Endothelial cell of umbilical vein (primary cell): Measurements from ENCODE around the gene GGTLC1. TPM values are rescaled to one million over a fixed set of nuclear protein-coding genes. Genes with fewer than 3 reads are reported as not detected.

ENCODE experiments used
- BruUV-seq: library from RNA; stranded (reverse); fragments of 400-500 nt; replicated peaks from 2 replicates; lab custom pipeline; 2021; lab: Mats Ljungman, UMichigan
- CTCF ChIA-PET: fragments of 300-600, 350-600 bp; sonication (Branson Sonifier 250); formaldehyde crosslinking; loops from one replicate; lab custom pipeline; 2021; ENCODE audit warnings: antibody characterized with exemption, inconsistent platforms; lab: Charles Lee
- POLR2A ChIA-PET: fragments of 300-600, 350-600 bp; sonication (Branson Sonifier 250); formaldehyde crosslinking; loops from one replicate; lab custom pipeline; 2021; ENCODE audit warnings: antibody characterized with exemption, inconsistent platforms; lab: Charles Lee
- DNase-seq: peaks from one replicate; pipeline ENCODE4 v3.0.0-alpha.2; 2011; ENCODE audit warnings: low read depth, low spot score
- FAIRE-seq: peaks from 2 replicates; lab custom pipeline; 2011; peaks lifted over from hg19 to GRCh38; lab: Jason Lieb, UNC
- H2AFZ ChIP-seq: 2 replicates; pipeline ENCODE4 v1.6.0; 2012; ENCODE audit warnings: low read depth, low read length, control low read depth, inconsistent platforms
- H3K27ac ChIP-seq: 2 replicates; pipeline ENCODE4 v1.5.1; 2011; ENCODE audit warnings: low read depth, mild to moderate bottlenecking, control low read depth, low read length, moderate library complexity; ENCODE audit not compliant: insufficient read depth
- H3K27me3 ChIP-seq, 2 experiments: 2 replicates each; pipeline versions ENCODE4 v1.6.0 to v1.6.1; 2011; ENCODE audit warnings: low read length in 2 of 2, mixed read lengths in 1 of 2; ENCODE audit not compliant: control insufficient read depth in 2 of 2, insufficient read depth in 2 of 2
- H3K36me3 ChIP-seq, 2 experiments: 2 replicates in 1 of 2; 3 replicates in 1 of 2; pipeline ENCODE4 v1.5.1; 2011; ENCODE audit warnings: low read length in 2 of 2, mild to moderate bottlenecking in 1 of 2, moderate library complexity in 1 of 2; ENCODE audit not compliant: control insufficient read depth in 2 of 2, insufficient read depth in 2 of 2; ENCODE audit errors: extremely low read depth in 1 of 2
- H3K4me1 ChIP-seq: 3 replicates; pipeline ENCODE4 v1.5.1; 2011; ENCODE audit warnings: mild to moderate bottlenecking, low read length; ENCODE audit not compliant: control insufficient read depth, insufficient read depth; ENCODE audit errors: extremely low read depth
- H3K4me2 ChIP-seq: 2 replicates; pipeline ENCODE4 v1.6.1; 2011; ENCODE audit warnings: low read length, control low read depth, mixed read lengths; ENCODE audit not compliant: insufficient read depth
- H3K4me3 ChIP-seq, 3 experiments: fragments of 200-600 bp in 1 of 3; sonication (generic), shearing (Covaris generic) in 1 of 3; replicated peaks in 1 of 3; 2 replicates each; pipeline ENCODE4 v1.5.1; 2011 to 2016; ENCODE audit warnings: control low read depth in 3 of 3, low read length in 3 of 3, mild to moderate bottlenecking in 2 of 3, inconsistent platforms in 1 of 3, low read depth in 1 of 3, moderate library complexity in 1 of 3; ENCODE audit not compliant: insufficient read depth in 1 of 3
- H3K79me2 ChIP-seq: 2 replicates; pipeline ENCODE4 v1.6.0; 2012; ENCODE audit warnings: low read length, inconsistent platforms; ENCODE audit not compliant: control insufficient read depth, insufficient read depth
- H3K9ac ChIP-seq: replicated peaks from 2 replicates; pipeline ENCODE3; 2011; ENCODE audit warnings: low read length, control low read depth; ENCODE audit not compliant: insufficient read depth; ENCODE audit errors: extremely low read depth
- H3K9me1 ChIP-seq: replicated peaks from 3 replicates; pipeline ENCODE4 v1.6.0; 2011; ENCODE audit warnings: mild to moderate bottlenecking, low read length; ENCODE audit not compliant: control insufficient read depth, insufficient read depth; ENCODE audit errors: extremely low read depth
- H3K9me3 ChIP-seq: replicated peaks from 2 replicates; pipeline ENCODE4 v1.5.1; 2012; ENCODE audit warnings: low read length, inconsistent platforms; ENCODE audit not compliant: control insufficient read depth, insufficient read depth
- H4K20me1 ChIP-seq: replicated peaks from 2 replicates; pipeline ENCODE3; 2011; ENCODE audit warnings: mild to moderate bottlenecking, low read length; ENCODE audit not compliant: control insufficient read depth, insufficient read depth; ENCODE audit errors: extremely low read depth
- CTCF ChIP-seq, 2 donors: IDR thresholded peaks; 1 replicate in 1 of 2; 2 replicates in 1 of 2; pipeline ENCODE4 v1.5.1; 2011; ENCODE audit warnings: low read length in 2 of 2, mild to moderate bottlenecking in 2 of 2, moderate library complexity in 2 of 2, control low read depth in 1 of 2, inconsistent platforms in 1 of 2, low read depth in 1 of 2; ENCODE audit not compliant: insufficient read depth in 1 of 2; ENCODE audit errors: extremely low read depth in 1 of 2
- EZH2 ChIP-seq: IDR thresholded peaks from 2 replicates; pipeline ENCODE4 v1.6.1; 2012; ENCODE audit warnings: borderline replicate concordance, low read depth, mild to moderate bottlenecking, moderate library complexity, low read length, inconsistent platforms; ENCODE audit not compliant: severe bottlenecking
- FOS ChIP-seq: IDR thresholded peaks from 2 replicates; pipeline ENCODE4 v1.6.1; 2011; ENCODE audit warnings: mild to moderate bottlenecking, low read length, moderate library complexity, borderline replicate concordance; ENCODE audit not compliant: insufficient read depth
- GATA2 ChIP-seq: IDR thresholded peaks from 2 replicates; pipeline ENCODE4 v1.7.0; 2011; ENCODE audit warnings: low read depth, mild to moderate bottlenecking, moderate library complexity, mixed read lengths, low read length; ENCODE audit not compliant: insufficient read length, insufficient read depth
- JUN ChIP-seq: IDR thresholded peaks from 2 replicates; pipeline ENCODE4 v1.6.1; 2011; ENCODE audit warnings: borderline replicate concordance, low read depth; ENCODE audit not compliant: insufficient read length, insufficient read depth
- MAX ChIP-seq: IDR thresholded peaks from 2 replicates; pipeline ENCODE4 v1.6.1; 2011; ENCODE audit not compliant: insufficient read depth, insufficient read length
- MYC ChIP-seq: IDR thresholded peaks from one replicate; pipeline ENCODE4 v1.6.1; 2011; ENCODE audit warnings: mild to moderate bottlenecking, low read depth, low read length
- POLR2A ChIP-seq: IDR thresholded peaks from 2 replicates; pipeline ENCODE4 v1.6.1; 2012; ENCODE audit warnings: low read depth, mild to moderate bottlenecking, control low read depth, low read length
- POLR2AphosphoS5 ChIP-seq: IDR thresholded peaks from 2 replicates; pipeline ENCODE4 v1.6.1; 2012; ENCODE audit warnings: low read depth, mild to moderate bottlenecking, control low read depth, low read length, moderate library complexity; ENCODE audit not compliant: insufficient read depth
- dilution Hi-C: fragments of 300-500 bp; cut with MboI; formaldehyde crosslinking; loops from one replicate; pipeline ENCODE4 v1.15.0; 2019; ENCODE audit warnings: low sequenced_read_pairs; ENCODE audit not compliant: extremely low pct_ligation_motif_present
- intact Hi-C: fragments of 100-400 bp; cut with micrococcal nuclease; formaldehyde crosslinking; loops from one replicate; pipeline ENCODE4 v1.10.0; 2022
- polyA plus RNA-seq, 4 experiments: library from polyadenylated mRNA; depleted of rRNA in 3 of 4; stranded (reverse) in 3 of 4; unstranded in 1 of 4; fragments of >200 nt; gene quantifications; 2 replicates each; pipeline versions ENCODE4 v1.2.1 to v1.2.3, GENCODE V29; 2011 to 2012; ENCODE audit warnings: missing spikeins in 1 of 4
- total RNA-seq: library from RNA; stranded (reverse); gene quantifications from 2 replicates; pipeline ENCODE4 v1.2.3, GENCODE V29; 2021

The GGTLC1 gene
- total and polyA plus RNA-seq, 2 donors (not counting 3 experiments of a cell fraction or from before 2014, with no cell fraction given): not detected

GRCh38 chr20:23959054-23959453 is 29.5 kb downstream of the GGTLC1 start:
- POLR2A ChIA-PET: no interaction called here
- H3K4me2 ChIP-seq: no peak overlapping the region
- H3K27me3 ChIP-seq: no peaks in the 10 kb centered on the region
- DNase-seq: no peak
- H3K9ac ChIP-seq: no peak overlapping the region
- H3K79me2 ChIP-seq: no peaks in the 10 kb centered on the region
- no TSS peak for BruUV-seq
- no peaks in the 10 kb centered on the region for H3K9me1 ChIP-seq
- H2AFZ ChIP-seq: no peak overlapping the region
- CTCF ChIA-PET: no interaction called here
- dilution Hi-C loops (no loop called here), intact Hi-C loops (no loop called here)
- H4K20me1 ChIP-seq: no peaks in the 10 kb centered on the region
- no peak overlapping the region for H3K27ac ChIP-seq
- no peaks in the 10 kb centered on the region for H3K4me1 ChIP-seq
- FAIRE-seq: no peak
- TF ChIP-seq POLR2A (no peak), MAX (no peak), GATA2 (no peak), POLR2AphosphoS5 (no peak), JUN (no peak), EZH2 (no peak), CTCF (IDR thresholded peaks at IDR 0.05; ENCODE audit: extremely low read depth in 1 of 2, insufficient read depth in 1 of 2, low read depth in 1 of 2, low read length in 2 of 2) (no peak), MYC (no peak), FOS (no peak)
- no peak overlapping the region for H3K4me3 ChIP-seq
- no peaks in the 10 kb centered on the region for H3K36me3 ChIP-seq
- no peaks in the 10 kb centered on the region for H3K9me3 ChIP-seq
